ENCODE measurements around the gene CELF2.

CELF2 gene

DNA sequence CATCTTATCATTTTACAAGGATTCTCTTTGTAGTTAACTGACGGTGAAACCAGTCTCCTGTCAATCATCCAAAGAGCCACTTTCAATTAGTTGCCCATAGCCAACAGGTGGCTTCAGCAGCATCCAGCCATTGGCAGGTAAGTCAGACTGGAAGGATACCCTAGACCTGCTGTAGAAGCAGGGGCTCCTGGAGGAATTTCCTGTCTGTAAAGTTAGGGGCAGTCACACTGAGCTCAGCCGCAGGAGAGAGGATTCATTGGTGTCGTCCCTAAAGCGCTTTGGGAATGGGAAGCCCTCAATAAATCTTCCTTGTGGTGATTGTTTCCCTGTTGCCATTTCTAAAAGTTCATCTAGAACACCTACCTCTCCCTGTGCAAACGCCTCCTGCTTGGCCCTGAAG lies 140.4 kb downstream of the CELF2 start:
- no peak for DNase-seq

- no peak for DNase-seq
These were observed 142.0 kb downstream of the CELF2 start for GRCh38 chr10:11159543-11160215.

DNA sequence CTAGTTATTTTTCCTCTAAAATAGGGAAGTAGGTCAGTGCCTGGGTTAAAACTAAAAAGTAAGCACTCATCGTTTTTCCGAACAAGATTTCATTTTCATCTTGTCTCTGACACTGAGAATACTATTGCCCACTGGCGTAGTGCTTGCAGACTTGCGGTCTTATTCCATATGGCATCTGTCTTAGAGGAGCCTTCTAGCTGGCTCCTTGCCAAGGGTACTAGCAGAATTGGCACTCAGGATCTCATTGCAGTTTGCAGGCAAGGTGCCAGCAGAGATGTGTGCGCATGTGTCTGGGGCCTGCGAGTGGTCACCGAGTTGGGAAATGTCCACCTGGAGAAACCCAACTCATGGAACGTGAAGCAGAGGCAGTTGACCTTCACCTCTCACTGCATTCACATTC lies 143.4 kb downstream of the CELF2 start:
- no peak for DNase-seq

- no peak for DNase-seq
These were observed 144.2 kb downstream of the CELF2 start for GRCh38 chr10:11161910-11162309.

DNA sequence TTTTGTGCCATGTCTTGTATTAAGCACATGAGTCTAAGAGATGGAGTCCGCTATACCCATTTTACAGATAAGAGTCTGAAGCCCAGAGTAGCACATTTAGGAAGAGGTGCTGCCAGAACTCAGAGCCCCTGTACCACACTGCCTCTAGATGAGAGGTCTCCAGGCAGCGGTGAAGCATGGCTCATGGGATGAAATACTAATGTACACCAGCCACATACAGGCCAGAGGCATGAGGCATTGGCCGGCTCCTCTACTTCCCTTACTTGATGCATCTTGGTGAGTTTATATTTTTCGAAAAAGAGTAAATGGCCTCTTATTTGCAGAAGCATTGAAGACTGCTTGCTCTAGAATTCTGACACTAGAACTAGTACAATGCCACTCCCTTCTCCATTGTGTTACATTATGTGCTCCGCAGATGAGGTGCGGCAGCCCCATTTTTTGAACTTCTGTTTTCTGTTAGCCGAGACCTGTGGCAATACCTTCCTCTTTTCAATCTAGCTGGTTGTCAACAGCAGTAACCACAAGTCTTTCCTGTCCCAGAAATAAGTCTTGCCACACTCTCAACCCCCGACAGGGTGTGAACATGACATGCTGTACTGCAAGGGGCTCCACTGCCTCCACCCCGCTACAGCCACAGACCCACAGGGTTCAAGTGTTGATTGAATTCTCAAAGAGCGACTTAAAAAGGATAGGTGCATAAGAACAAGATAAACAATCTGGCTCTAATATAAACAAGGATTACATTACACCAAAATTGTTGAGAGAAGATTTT lies 145.3 kb downstream of the CELF2 start:
- DNase-seq, result peak; percentile 93

DNA sequence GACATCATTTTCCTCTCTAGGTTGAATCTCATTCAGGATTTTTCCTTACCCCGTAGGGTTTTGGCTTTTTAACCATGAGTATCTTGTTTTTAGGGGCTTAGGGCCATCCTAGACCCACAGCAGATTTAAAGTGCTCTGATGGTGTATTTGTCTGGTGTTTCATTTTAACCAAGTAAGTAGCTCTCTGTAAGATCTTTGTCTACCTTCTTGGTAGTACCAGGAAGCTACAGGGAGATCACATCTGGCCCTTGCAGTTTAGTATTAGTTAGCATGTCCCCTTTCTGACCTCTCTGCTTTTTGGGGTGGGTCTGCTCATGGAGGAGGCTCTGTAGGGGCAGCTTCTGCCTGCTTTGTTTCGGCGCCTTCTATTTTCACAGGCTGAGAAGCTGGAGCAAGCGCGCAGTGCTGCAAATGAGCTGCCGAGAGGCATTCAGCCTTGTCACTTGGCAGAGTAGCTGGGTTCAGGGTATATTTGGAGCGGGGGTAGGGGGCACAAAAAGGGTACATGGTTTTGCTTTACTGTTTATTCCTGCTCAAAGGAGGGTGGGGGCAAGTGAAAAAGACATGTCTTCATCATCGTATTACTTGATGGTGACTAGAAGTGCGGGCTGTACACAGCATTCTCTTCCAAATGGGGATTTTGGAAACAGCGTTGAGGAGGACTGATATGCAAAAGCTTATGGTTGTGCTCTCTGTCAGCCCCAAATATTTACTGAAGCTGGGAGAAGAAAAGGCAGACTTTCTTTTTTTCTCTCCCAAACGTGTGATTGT lies 146.3 kb downstream of the CELF2 start:
- no peak for DNase-seq

- no peak for DNase-seq
These were observed 146.8 kb downstream of the CELF2 start for GRCh38 chr10:11164551-11164802.

- peak; percentile 76 for DNase-seq
These were observed 147.3 kb downstream of the CELF2 start for GRCh38 chr10:11164803-11165590.

DNA sequence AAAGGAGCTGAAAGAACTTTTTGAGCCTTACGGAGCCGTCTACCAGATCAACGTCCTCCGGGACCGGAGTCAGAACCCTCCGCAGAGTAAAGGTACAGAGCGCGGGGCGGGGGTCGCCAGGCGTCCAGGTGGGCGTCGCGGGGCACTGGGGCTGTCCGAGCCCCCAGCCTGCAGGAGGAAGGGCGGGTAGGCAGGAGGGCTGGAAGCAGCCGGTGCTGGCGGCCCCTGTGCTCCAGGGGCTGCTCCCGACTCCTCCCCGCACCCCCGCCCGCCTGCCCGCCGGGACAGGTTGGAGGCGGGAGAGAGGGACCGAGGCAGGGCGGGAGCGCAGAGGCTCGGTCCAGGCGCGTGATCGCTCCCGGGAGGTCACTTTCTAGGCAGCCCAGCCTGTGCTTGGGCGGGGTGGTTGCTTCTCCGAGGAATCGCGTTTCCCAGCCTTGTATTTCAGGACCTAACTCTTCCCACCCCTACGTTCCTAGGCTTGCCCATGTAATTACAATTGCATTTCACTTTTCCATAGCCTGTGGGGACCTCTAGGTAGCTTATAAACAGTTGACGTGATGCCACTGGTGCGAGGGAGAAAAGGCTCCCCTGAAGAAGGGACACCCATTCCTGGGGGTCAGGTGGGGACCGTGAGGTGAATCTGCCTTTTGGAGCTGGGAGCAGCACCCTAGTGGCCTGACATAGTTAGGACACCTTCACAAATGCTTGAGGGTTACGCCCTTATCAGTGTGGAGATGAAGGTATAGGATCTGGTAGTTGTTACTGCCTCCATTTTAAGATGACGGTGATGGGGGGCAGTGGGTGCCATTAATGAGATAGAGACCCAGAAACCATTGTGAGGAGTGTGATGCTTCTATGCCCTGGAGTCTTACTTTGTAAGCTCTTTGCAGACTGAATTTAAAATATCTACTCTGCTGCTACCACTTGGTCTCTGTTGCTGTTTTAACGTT lies 148.2 kb downstream of the CELF2 start:
- DNase-seq, result peak; percentile 91

GRCh38 chr10:11166550-11166949 lies 148.9 kb downstream of the CELF2 start:
- DNase-seq, result no peak

- DNase-seq, result peak; percentile 38
These were observed 149.7 kb downstream of the CELF2 start for GRCh38 chr10:11167233-11167966.

GRCh38 chr10:11168423-11169090 lies 150.9 kb downstream of the CELF2 start:
- peak; percentile 33 for DNase-seq

GRCh38 chr10:11169976-11170375 lies 152.3 kb downstream of the CELF2 start:
- no peak for DNase-seq

DNA sequence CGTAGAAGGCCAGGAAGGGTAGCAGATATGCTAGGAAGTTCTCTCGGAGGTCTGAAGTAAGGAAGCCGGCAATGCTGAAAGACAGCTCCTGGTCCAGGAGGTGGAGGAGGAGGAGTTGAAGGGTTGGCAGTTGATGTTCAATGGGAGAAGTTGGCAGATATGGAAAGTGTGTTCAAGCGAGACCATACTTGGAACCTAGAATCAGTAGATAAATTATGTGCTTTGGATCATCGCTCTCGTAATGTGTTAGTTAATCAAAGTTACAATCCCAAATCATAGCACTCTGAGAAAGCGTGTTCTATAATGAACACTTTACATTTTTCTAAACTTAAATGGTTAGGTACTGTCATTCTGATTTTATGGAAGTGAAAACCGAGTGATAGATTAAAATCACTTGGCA lies 152.9 kb downstream of the CELF2 start:
- DNase-seq, result no peak

DNA sequence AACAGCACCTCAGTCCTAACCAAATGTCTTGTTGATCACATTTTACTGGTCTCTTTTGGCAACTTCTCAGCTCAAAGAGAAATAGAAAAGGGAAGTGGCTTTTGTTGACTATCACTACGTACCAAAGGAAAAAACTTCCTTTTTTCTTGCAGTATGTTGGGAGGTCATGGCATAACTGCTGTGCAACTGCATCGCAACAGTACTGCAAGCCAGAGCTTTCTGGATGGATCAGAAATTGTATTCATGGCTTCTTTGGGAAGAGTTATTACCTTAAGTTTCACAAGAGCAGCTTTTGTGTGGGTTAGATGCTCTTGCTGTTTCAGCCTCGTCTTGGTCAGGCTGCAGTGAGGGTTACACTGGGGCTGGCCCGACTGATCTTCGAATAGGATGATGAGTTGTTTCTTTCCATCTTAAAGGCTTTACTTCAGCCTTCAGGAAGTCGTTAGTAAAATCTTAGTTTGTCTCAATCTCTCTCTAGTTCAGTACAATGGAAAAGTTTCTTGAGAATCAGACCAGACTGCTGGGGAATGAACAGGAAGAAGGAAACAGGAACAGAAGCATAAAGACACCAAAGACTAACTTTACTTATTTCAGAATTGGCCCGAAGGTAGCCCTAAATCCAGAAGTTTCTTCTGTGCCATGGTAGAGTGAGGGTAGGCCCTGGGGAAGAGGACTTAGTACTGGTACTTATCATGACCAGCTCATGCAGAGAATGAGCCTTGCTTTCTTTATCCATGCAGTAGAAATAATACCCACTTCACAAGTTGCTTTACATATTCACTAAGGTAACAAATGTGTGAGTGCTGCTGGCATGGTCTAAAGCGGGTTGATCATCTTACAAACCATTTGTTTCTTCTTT lies 153.6 kb downstream of the CELF2 start:
- no peak for DNase-seq

- DNase-seq, result peak; percentile 35
These were observed 155.4 kb downstream of the CELF2 start for GRCh38 chr10:11173042-11173441.

DNA sequence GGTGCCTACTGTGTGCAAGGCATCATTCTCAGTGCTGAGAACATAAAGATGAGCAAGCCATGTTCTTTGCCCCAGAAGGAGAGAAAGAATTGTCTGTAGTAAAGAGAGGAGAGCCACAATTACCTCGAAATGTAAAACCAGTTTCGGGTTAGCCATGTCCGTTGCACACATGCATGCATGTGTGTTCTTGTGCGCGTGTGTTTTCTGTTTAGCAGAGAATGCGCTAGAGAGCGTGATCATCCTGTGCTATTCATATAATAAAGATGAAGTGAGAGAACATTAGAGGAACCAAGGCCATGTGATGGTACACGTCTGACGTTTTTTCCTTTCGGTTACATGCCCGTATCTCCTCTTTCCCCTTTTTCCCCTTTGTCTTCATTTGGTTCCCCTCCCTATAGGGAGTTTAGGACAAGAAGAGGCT lies 158.2 kb downstream of the CELF2 start:
- DNase-seq, result peak; percentile 55

GRCh38 chr10:11176746-11177145 lies 159.1 kb downstream of the CELF2 start:
- DNase-seq, result peak; percentile 78

DNA sequence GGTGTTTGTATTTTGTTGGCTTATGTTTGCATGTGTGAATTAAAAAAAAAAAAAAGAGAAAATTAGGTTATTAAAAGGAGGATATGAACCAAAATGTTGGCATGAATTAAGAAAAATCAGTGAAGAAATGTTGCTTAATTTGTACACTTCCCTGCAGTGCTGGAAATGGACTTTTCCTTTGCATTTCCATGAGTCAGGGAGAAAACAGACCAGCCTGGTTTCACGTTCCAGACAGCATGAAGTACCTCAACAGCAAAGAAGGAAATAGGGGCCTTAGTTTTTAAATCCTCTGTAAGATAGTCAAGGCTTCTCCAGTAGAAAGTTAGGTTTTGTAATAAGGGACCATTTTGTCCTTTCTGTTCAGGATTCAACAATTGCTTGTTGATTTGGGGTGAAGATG lies 159.7 kb downstream of the CELF2 start:
- no peak for DNase-seq
